Keratinocyte (primary cell): ENCODE measurements around the gene DPY19L2. TPM values are rescaled to one million over a fixed set of nuclear protein-coding genes. Genes with fewer than 3 reads are reported as not detected.
A peak's percentile ranks its signal among the peaks of the same experiment; 100 is the strongest.
"Not testable (repeated sequence)": the region's sequence is repeated elsewhere in the genome, so short reads cannot be mapped to it uniquely, and the experiment has no call there.

Source experiments
- DNase-seq: peaks from one replicate; pipeline ENCODE4 v3.0.0-alpha.2; 2011; ENCODE audit warnings: low read depth, missing footprints, low spot score
- FAIRE-seq: peaks from 2 replicates; lab custom pipeline; 2011; peaks lifted over from hg19 to GRCh38; lab: Jason Lieb, UNC
- H2AFZ ChIP-seq: 2 replicates; pipeline ENCODE4 v1.6.0; 2012; ENCODE audit warnings: low read length, control low read depth, inconsistent platforms; ENCODE audit not compliant: control insufficient read depth
- H3K27ac ChIP-seq: 2 replicates; pipeline ENCODE4 v1.5.1; 2011; ENCODE audit warnings: low read length; ENCODE audit not compliant: control insufficient read depth, insufficient read depth
- H3K27me3 ChIP-seq: 3 replicates; pipeline ENCODE4 v1.6.0; 2011; ENCODE audit warnings: low read length; ENCODE audit not compliant: control insufficient read depth, insufficient read depth; ENCODE audit errors: extremely low read depth
- H3K36me3 ChIP-seq, 2 experiments: 2 replicates in 1 of 2; 3 replicates in 1 of 2; pipeline ENCODE4 v1.5.1; 2011; ENCODE audit warnings: low read length in 2 of 2, mild to moderate bottlenecking in 1 of 2; ENCODE audit not compliant: control insufficient read depth in 2 of 2, insufficient read depth in 2 of 2; ENCODE audit errors: extremely low read depth in 1 of 2
- H3K4me1 ChIP-seq: 3 replicates; pipeline ENCODE4 v1.5.1; 2011; ENCODE audit warnings: low read length; ENCODE audit not compliant: control insufficient read depth, insufficient read depth; ENCODE audit errors: extremely low read depth
- H3K4me2 ChIP-seq: 3 replicates; pipeline ENCODE4 v1.6.0; 2011; ENCODE audit warnings: low read depth, low read length; ENCODE audit not compliant: control insufficient read depth, insufficient read depth; ENCODE audit errors: extremely low read depth
- H3K4me3 ChIP-seq, 3 experiments: fragments of 200-600 bp in 1 of 3; sonication (generic) in 1 of 3; 2 replicates in 2 of 3; 3 replicates in 1 of 3; pipeline ENCODE4 v1.5.1; 2011 to 2016; ENCODE audit warnings: low read length in 3 of 3, mild to moderate bottlenecking in 3 of 3, control low read depth in 2 of 3, inconsistent platforms in 1 of 3, low read depth in 1 of 3, mixed read lengths in 1 of 3, mixed run types in 1 of 3, moderate library complexity in 1 of 3; ENCODE audit not compliant: control insufficient read depth in 2 of 3, insufficient read depth in 2 of 3; ENCODE audit errors: extremely low read depth in 1 of 3
- H3K79me2 ChIP-seq: 2 replicates; pipeline ENCODE4 v1.6.0; 2012; ENCODE audit warnings: low read length; ENCODE audit not compliant: control insufficient read depth, insufficient read depth
- H3K9ac ChIP-seq: 3 replicates; pipeline ENCODE4 v1.6.0; 2011; ENCODE audit warnings: low read length; ENCODE audit not compliant: control insufficient read depth, insufficient read depth; ENCODE audit errors: extremely low read depth
- H3K9me1 ChIP-seq: 3 replicates; pipeline ENCODE4 v1.6.0; 2011; ENCODE audit warnings: low read length; ENCODE audit not compliant: control insufficient read depth, insufficient read depth; ENCODE audit errors: extremely low read depth
- H3K9me3 ChIP-seq: 2 replicates; pipeline ENCODE4 v1.5.1; 2012; ENCODE audit warnings: low read depth, low read length; ENCODE audit not compliant: control insufficient read depth
- H4K20me1 ChIP-seq: 3 replicates; pipeline ENCODE4 v1.6.0; 2011; ENCODE audit warnings: low read length; ENCODE audit not compliant: control insufficient read depth, insufficient read depth; ENCODE audit errors: extremely low read depth
- EZH2 ChIP-seq: IDR thresholded peaks from one replicate; pipeline ENCODE4 v1.6.1; 2012; ENCODE audit warnings: inconsistent platforms, mild to moderate bottlenecking, low read length, moderate library complexity
- dilution Hi-C: fragments of 300-500 bp; cut with MboI; formaldehyde crosslinking; loops from one replicate; pipeline ENCODE4 v1.7.0; 2020; ENCODE audit warnings: low sequenced_read_pairs; ENCODE audit not compliant: extremely low pct_ligation_motif_present
- polyA minus RNA-seq, 3 experiments: library from RNA; depleted of rRNA, polyadenylated mRNA; stranded (reverse); fragments of >200 nt; gene quantifications; 1 replicate in 1 of 3; 2 replicates in 1 of 3; 3 replicates in 1 of 3; pipeline ENCODE4 v1.2.3, GENCODE V29; 2011
- polyA plus RNA-seq, 5 experiments: library from polyadenylated mRNA; depleted of rRNA in 3 of 5; stranded (reverse) in 3 of 5; stranded (forward) in 1 of 5; unstranded in 1 of 5; fragments of >200 nt; gene quantifications; 1 replicate in 1 of 5; 2 replicates in 3 of 5; 3 replicates in 1 of 5; pipeline versions ENCODE4 v1.2.1 to v1.2.3, GENCODE V29; 2011 to 2012; ENCODE audit warnings: missing spikeins in 2 of 5, low read depth in 1 of 5, low replicate concordance in 1 of 5
- TF ChIP-seq, protein P1 (sequence below), 3 experiments: IDR thresholded peaks in 1 of 3; conservative IDR thresholded peaks in 1 of 3; optimal IDR thresholded peaks in 1 of 3; 2 replicates in 2 of 3; 3 replicates in 1 of 3; pipeline versions ENCODE3 to v1.5.1; 2011; ENCODE audit warnings: low read length in 3 of 3, mild to moderate bottlenecking in 3 of 3, moderate library complexity in 2 of 3, control low read depth in 1 of 3, inconsistent platforms in 1 of 3; ENCODE audit not compliant: insufficient read depth in 2 of 3; ENCODE audit errors: extremely low read depth in 1 of 3

Gene DPY19L2
- polyA plus RNA-seq (0.68 to 3.3 TPM (median 2.6 TPM) in 3 replicates), polyA minus RNA-seq (0.49 to 2.3 TPM in 2 of 3 replicates, not detected in the other)
- not detected for polyA plus RNA-seq (2011; ENCODE audit: low read depth)
- polyA plus RNA-seq (2011; cell fraction: cytosol; rRNA removed): 0.14 and 0.34 TPM in 2 replicates
- polyA plus RNA-seq (2011; cell fraction: nucleus; rRNA removed): 9.1 and 10.2 TPM in 2 replicates
- polyA plus RNA-seq (2012; ENCODE audit: low replicate concordance): 0.20 and 0.62 TPM in 2 replicates
- not detected for polyA minus RNA-seq (2011; cell fraction: cytosol; rRNA and poly(A)+ RNA removed)
- 3.5 and 6.7 TPM in 2 replicates for polyA minus RNA-seq (2011; cell fraction: nucleus; rRNA and poly(A)+ RNA removed)

DNA sequence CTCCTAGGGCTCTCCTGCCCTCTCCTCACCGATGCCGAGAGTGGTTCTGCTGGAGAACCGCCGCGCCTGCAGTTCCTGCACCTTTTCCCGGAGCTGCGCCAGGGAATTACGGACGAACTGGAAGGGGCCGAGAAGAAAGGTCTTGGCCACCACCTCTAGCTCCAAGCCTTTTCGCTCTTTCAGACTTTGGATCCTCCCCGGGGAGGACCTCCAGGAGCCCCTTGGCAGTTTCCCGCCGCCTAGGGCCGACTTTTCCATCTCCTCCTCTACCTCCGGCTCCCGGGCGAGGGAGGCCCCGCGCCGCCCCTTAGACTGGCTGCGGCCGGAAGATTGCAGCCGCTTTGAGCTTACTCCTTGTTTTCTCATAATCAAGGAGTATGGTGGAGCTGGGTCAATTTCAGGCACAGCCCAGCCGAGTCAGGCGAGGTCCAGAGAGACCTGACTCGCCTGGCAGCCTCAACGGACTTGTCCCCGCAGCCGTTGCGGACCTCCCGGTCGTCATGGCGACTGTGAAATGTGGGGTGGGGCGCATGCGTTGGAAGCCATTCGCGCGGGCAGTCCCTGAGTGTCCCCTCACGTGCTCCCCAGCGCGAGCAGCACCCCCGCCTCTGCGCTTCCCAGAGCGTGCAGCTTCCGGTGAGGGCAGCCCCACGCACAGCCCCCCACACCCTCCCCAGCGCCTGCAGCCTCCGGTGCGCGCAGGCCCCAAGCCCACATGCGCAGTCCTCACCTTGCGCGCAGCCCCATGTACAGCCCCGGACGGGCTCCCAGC lies at the start of gene DPY19L2:
TSS of gene DPY19L2 (minus strand) at position 466 of the 772 bp plus-strand sequence. CDS start at position 366, 100 bp downstream.
- Histone ChIP-seq H3K4me1 (no peaks in the 10 kb centered on the region), H3K9me3 (no peaks in the 10 kb centered on the region), H3K27ac (no peak within 1 kb of the TSS), H3K27me3 (peaks cover 15% of the 10 kb centered on the region), H3K9ac (peak within 1 kb of the TSS; percentile 26), H3K4me3 (peak within 1 kb of the TSS; percentile 46 to 67 (median 63)), H3K9me1 (no peaks in the 10 kb centered on the region), H2AFZ (peak within 1 kb of the TSS; percentile 93), H3K4me2 (peak within 1 kb of the TSS; percentile 74), H4K20me1 (no peaks in the 10 kb centered on the region), H3K79me2 (no peaks in the 10 kb centered on the region), H3K36me3 (no peaks in the 10 kb centered on the region)
- TF ChIP-seq EZH2: peak; percentile 35
- TF ChIP-seq, protein P1, sequence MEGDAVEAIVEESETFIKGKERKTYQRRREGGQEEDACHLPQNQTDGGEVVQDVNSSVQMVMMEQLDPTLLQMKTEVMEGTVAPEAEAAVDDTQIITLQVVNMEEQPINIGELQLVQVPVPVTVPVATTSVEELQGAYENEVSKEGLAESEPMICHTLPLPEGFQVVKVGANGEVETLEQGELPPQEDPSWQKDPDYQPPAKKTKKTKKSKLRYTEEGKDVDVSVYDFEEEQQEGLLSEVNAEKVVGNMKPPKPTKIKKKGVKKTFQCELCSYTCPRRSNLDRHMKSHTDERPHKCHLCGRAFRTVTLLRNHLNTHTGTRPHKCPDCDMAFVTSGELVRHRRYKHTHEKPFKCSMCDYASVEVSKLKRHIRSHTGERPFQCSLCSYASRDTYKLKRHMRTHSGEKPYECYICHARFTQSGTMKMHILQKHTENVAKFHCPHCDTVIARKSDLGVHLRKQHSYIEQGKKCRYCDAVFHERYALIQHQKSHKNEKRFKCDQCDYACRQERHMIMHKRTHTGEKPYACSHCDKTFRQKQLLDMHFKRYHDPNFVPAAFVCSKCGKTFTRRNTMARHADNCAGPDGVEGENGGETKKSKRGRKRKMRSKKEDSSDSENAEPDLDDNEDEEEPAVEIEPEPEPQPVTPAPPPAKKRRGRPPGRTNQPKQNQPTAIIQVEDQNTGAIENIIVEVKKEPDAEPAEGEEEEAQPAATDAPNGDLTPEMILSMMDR (optimal IDR thresholded peaks at IDR 0.05 in 1 of 3, IDR thresholded peaks at IDR 0.05 in 1 of 3, conservative IDR thresholded peaks at IDR 0.05 in 1 of 3; ENCODE audit: extremely low read depth in 1 of 3, insufficient read depth in 2 of 3, low read length in 3 of 3): no peak
- dilution Hi-C loops: no loop called here
- FAIRE-seq (no peak), DNase-seq (no peak)

DNA sequence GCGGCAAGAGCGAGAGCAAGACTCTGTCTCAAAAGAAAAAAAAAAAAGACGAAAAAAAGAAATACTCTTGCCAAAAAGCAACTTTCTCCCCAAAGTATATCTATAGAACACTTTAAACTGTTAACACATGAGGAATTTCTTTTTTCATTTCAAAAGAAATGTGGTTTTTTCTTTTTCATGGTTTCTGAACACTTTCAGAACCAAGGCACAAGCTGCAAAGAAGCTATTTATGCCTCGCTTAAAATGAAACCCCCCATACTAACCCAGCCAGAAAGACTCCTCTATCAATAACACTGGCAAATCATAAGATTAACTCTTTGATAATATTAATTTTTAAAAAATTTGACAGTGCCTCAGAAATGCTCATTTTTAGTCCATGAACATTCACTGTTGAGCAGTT lies 48.6 kb upstream of the DPY19L2 start:
- H3K36me3 ChIP-seq, H3K27me3 ChIP-seq, H4K20me1 ChIP-seq, FAIRE-seq, H3K79me2 ChIP-seq, H3K4me3 ChIP-seq, H3K9me3 ChIP-seq, dilution Hi-C loops, H2AFZ ChIP-seq, H3K4me2 ChIP-seq, H3K27ac ChIP-seq, H3K9ac ChIP-seq, H3K9me1 ChIP-seq, H3K4me1 ChIP-seq, DNase-seq: not testable (repeated sequence)

DNA sequence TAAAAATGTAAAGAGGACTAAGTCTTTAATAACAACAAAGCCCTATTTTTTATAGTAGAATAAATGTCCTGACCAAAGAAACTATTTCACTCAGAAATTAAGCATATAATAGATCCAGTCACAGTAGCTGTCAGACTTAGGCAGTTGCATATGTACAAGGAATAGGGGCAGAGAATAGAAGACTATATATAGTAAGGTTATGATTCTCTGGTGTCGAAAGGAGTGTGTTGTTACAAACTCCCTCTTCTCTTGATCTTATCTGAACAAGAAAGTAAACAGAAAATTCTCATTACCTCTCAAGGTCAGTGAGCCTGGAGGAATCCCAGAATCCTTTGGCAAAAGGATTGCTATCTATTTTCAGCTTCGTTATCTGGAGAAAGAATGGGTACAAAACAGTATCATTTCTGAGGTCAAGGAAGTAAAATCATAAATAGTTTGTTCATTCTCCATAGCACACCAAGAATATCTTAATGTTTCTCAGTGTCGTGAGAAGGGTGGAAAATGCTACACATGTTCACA lies 46.9 kb upstream of the DPY19L2 start:
- FAIRE-seq, H4K20me1 ChIP-seq, H3K4me3 ChIP-seq, H3K36me3 ChIP-seq, H3K9me1 ChIP-seq, DNase-seq, H3K9ac ChIP-seq, H3K4me1 ChIP-seq, H3K79me2 ChIP-seq, H3K27me3 ChIP-seq, dilution Hi-C loops, H2AFZ ChIP-seq, H3K9me3 ChIP-seq, H3K4me2 ChIP-seq, H3K27ac ChIP-seq: not testable (repeated sequence)

DNA sequence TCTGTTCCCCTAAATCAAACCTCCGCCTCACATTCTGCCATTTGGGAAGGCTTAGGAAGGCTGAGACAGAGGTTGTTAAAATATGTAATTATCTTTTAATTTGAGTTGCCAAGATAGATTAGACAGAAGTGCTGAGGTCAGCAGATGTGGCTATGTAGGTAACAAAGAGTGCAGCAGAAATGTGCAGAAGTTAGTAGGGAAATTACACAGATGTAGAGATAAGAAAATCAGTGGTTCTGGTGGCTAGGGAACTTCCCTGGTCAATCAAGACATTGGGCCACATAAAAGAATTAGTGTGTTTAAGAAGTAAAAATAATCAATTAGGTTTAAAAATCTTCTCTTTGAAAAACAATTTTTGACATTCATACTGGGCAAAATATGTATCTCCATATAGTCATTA lies 46.1 kb upstream of the DPY19L2 start:
- H3K27ac ChIP-seq, H3K4me1 ChIP-seq, H3K9ac ChIP-seq, H2AFZ ChIP-seq, H3K9me1 ChIP-seq, H3K36me3 ChIP-seq, DNase-seq, H3K27me3 ChIP-seq, H3K4me2 ChIP-seq, H3K9me3 ChIP-seq, dilution Hi-C loops, H4K20me1 ChIP-seq, H3K79me2 ChIP-seq, H3K4me3 ChIP-seq, FAIRE-seq: not testable (repeated sequence)
